Chondrocyte (in vitro differentiated cells): Measurements from ENCODE around the gene TOMT. TPM values are rescaled to one million over a fixed set of nuclear protein-coding genes. Genes with fewer than 3 reads are reported as not detected.

Experiments
- DNase-seq: peaks from one replicate; pipeline ENCODE4 v3.0.0; 2021; ENCODE audit warnings: mixed read lengths, low spot score
- H3K27ac Mint-ChIP-seq: one replicate; pipeline ENCODE4 v1.8.0; 2021; ENCODE audit warnings: mild to moderate bottlenecking, moderate library complexity, mixed read lengths; ENCODE audit not compliant: unreplicated experiment
- H3K27me3 Mint-ChIP-seq: 2 replicates; pipeline ENCODE4 v1.8.0; 2021; ENCODE audit warnings: low read depth, mixed read lengths
- H3K36me3 Mint-ChIP-seq: 2 replicates; pipeline ENCODE4 v1.8.0; 2021; ENCODE audit warnings: low read depth, mixed read lengths
- H3K4me1 Mint-ChIP-seq: 2 replicates; pipeline ENCODE4 v1.8.0; 2021; ENCODE audit warnings: low read depth, mild to moderate bottlenecking, mixed read lengths
- H3K4me3 Mint-ChIP-seq: one replicate; pipeline ENCODE4 v1.8.0; 2021; ENCODE audit warnings: mild to moderate bottlenecking, moderate library complexity, mixed read lengths; ENCODE audit not compliant: unreplicated experiment
- H3K9me3 Mint-ChIP-seq: 2 replicates; pipeline ENCODE4 v1.8.0; 2021; ENCODE audit warnings: low read depth, mixed read lengths
- total RNA-seq: library from RNA; stranded (reverse); gene quantifications from 3 replicates; pipeline ENCODE4 v1.2.1, GENCODE V29; 2021
- TF ChIP-seq, protein P1 (sequence below): fragments of 200-600 bp; sonication (generic); IDR thresholded peaks from 2 replicates; pipeline ENCODE4 v1.5.0; 2021; ENCODE audit warnings: antibody characterized with exemption, mild to moderate bottlenecking, moderate library complexity

Gene TOMT
- total RNA-seq, 1 donor from 2014 or later = not detected

DNA sequence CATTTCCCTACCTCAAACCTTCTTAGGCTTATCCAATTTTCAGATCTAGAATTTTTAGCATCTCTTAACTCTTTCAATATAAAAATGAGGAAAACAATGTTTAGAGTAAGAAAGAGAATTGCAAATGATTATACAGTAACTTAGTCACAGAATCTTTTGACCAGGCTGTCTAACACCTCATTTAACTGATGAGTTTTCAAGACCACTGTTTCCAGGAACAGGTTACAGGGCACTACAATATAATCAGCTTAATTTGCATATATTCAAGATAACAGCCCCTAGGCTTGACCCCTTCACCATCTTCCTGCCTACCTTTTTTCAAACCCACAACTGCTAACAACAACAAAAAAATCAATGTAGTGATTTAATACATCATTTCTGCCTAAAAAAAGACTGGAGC lies 38.0 kb upstream of the TOMT start:
- no peaks in the 10 kb centered on the region for H3K9me3 Mint-ChIP-seq
- no peak overlapping the region for H3K27ac Mint-ChIP-seq
- H3K27me3 Mint-ChIP-seq = no peaks in the 10 kb centered on the region
- peaks cover 40% of the 10 kb centered on the region for H3K4me1 Mint-ChIP-seq
- H3K36me3 Mint-ChIP-seq = peaks cover 1% of the 10 kb centered on the region
- TF ChIP-seq, protein P1, sequence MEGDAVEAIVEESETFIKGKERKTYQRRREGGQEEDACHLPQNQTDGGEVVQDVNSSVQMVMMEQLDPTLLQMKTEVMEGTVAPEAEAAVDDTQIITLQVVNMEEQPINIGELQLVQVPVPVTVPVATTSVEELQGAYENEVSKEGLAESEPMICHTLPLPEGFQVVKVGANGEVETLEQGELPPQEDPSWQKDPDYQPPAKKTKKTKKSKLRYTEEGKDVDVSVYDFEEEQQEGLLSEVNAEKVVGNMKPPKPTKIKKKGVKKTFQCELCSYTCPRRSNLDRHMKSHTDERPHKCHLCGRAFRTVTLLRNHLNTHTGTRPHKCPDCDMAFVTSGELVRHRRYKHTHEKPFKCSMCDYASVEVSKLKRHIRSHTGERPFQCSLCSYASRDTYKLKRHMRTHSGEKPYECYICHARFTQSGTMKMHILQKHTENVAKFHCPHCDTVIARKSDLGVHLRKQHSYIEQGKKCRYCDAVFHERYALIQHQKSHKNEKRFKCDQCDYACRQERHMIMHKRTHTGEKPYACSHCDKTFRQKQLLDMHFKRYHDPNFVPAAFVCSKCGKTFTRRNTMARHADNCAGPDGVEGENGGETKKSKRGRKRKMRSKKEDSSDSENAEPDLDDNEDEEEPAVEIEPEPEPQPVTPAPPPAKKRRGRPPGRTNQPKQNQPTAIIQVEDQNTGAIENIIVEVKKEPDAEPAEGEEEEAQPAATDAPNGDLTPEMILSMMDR = no peak
- no peak overlapping the region for H3K4me3 Mint-ChIP-seq
- no peak for DNase-seq

DNA sequence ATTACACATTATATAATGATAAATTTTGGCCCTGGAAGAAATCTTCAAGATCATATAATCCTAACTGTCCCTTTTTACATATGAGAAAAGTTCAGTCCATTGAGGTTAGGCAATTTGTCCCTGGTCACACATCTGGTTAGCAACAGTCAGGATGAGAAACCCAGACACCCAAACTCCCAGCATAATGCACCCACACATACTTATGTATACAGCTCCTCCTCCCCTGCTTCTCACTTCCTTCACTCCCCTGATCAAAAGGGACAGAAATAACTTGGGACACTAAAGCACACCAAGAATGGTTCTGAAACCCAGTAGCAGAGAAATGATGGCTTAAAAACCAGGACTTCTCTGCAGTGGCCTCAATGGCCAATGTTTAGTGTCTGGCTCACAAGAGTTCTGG lies 36.5 kb upstream of the TOMT start:
- Mint-ChIP-seq H3K4me1 (peaks cover 47% of the 10 kb centered on the region), H3K27ac (peak overlapping the region; percentile 91)
- DNase-seq = no peak

DNA sequence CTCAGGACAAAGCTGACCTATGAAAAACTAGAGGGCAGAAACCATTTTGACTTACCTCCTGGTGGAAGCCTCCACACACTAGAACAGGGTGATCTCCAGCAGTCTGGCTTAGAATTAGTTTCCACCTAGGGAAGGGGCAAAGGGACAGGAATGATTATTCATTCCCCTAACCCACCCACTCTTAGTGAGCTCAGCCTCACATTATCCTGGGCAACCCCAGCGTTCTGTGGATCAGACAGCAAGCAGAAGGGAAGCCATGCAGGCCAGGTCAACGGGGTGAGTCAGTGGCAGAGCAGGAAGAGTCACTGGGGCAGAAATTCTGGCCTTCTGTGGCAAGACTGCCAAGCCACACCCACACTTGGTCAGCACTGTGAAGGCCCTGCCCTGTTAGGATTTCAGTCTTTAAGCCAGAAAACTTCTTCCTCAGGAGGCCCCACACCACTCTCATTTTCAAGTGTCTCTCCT lies 35.9 kb upstream of the TOMT start:
- Mint-ChIP-seq H3K4me3 (no peak overlapping the region), H3K27ac (peak overlapping the region; percentile 91), H3K27me3 (no peaks in the 10 kb centered on the region), H3K36me3 (peaks cover 1% of the 10 kb centered on the region), H3K4me1 (peaks cover 47% of the 10 kb centered on the region), H3K9me3 (no peaks in the 10 kb centered on the region)
- TF ChIP-seq, protein P1 = no peak
- no peak for DNase-seq

More for the DNA sequence above, 36.5 kb upstream of the TOMT start:
- Mint-ChIP-seq H3K9me3 (no peaks in the 10 kb centered on the region), H3K4me3 (no peak overlapping the region), H3K36me3 (peaks cover 1% of the 10 kb centered on the region), H3K27me3 (no peaks in the 10 kb centered on the region)
- TF ChIP-seq, protein P1 = no peak

DNA sequence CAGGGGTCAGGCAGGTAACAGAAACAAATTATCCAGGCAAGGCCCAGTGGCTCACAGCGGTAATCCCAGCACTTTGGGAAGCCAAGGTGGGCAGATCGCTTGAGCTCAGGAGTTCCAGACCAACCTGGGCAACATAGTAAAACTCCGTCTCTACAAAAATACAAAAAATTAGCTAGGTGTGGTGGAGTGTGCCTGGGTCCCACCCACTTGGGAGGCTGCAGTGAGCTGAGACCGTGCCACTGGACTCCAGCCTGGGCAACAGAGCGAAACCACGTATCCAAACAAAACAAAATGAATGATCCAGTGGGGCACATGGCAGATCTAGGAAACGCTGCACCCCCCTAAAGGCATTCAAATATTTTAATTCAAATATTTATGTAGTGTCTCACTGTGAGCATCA lies 35.2 kb upstream of the TOMT start:
- Mint-ChIP-seq H3K36me3 (peaks cover 1% of the 10 kb centered on the region), H3K9me3 (no peaks in the 10 kb centered on the region), H3K4me1 (peaks cover 47% of the 10 kb centered on the region), H3K27me3 (no peaks in the 10 kb centered on the region), H3K4me3 (no peak overlapping the region), H3K27ac (peak overlapping the region; percentile 91)
- TF ChIP-seq, protein P1 = no peak
- DNase-seq = no peak

DNA sequence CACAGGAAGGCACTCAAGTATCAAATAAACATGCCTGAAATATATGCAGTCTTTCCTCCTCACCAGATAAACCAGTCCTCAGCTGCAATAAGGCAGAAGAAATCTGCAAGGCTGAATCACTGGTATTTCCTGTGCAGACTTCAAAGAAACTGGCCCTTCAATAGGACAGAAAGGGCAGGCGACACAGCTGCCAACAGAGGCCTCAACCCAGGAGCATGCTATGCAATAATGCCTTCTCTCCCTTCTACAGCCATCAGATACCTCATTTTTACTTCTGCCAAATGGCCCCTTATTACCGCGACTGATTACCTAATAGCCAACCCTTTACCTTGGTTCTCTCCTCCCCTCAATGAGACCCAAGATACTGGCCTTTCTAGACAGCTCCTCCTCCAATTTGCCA lies 33.4 kb upstream of the TOMT start:
- DNase-seq = no peak
- Mint-ChIP-seq H3K4me3 (peak overlapping the region; percentile 1), H3K27ac (peak overlapping the region; percentile 93), H3K4me1 (peaks cover 47% of the 10 kb centered on the region), H3K27me3 (no peaks in the 10 kb centered on the region), H3K9me3 (no peaks in the 10 kb centered on the region), H3K36me3 (peaks cover 1% of the 10 kb centered on the region)
- TF ChIP-seq, protein P1 = no peak
